Fibroblast of the aortic adventitia (primary cell): ENCODE measurements around the gene LRFN4. TPM values are rescaled to one million over a fixed set of nuclear protein-coding genes. Genes with fewer than 3 reads are reported as not detected.

ENCODE experiments used
- DNase-seq: peaks from one replicate; pipeline ENCODE4 v3.0.0-alpha.2; 2010; ENCODE audit warnings: low read depth
- H3K4me3 ChIP-seq: 2 replicates; pipeline ENCODE4 v1.5.1; 2011; ENCODE audit warnings: low read depth, mild to moderate bottlenecking, control low read depth, low read length, moderate library complexity
- CTCF ChIP-seq: IDR thresholded peaks from 2 replicates; pipeline ENCODE4 v1.5.1; 2011; ENCODE audit warnings: mild to moderate bottlenecking, low read length, control low read depth, inconsistent platforms; ENCODE audit not compliant: insufficient read depth
- total RNA-seq: library from RNA; depleted of rRNA; stranded (reverse); fragments of >200 nt; gene quantifications from 2 replicates; pipeline ENCODE4 v1.2.3, GENCODE V29; 2012; ENCODE audit warnings: low replicate concordance

The LRFN4 gene
- total RNA-seq, 1 donor, result 25.8 TPM

- DNase-seq, result no peak
- H3K4me3 ChIP-seq, result no peak overlapping the region
- TF ChIP-seq CTCF, result no peak
These were observed 11.6 kb upstream of the LRFN4 start for GRCh38 chr11:66845143-66845875.

- DNase-seq, result no peak
- TF ChIP-seq CTCF, result no peak
- no peak overlapping the region for H3K4me3 ChIP-seq
These were observed 11.0 kb upstream of the LRFN4 start for GRCh38 chr11:66845876-66846212.

- no peak for TF ChIP-seq CTCF
- no peak overlapping the region for H3K4me3 ChIP-seq
- no peak for DNase-seq
These were observed 10.2 kb upstream of the LRFN4 start for GRCh38 chr11:66846671-66847091.

GRCh38 chr11:66847461-66848232 lies 9.2 kb upstream of the LRFN4 start:
- no peak for DNase-seq
- TF ChIP-seq CTCF, result no peak
- no peak overlapping the region for H3K4me3 ChIP-seq

- DNase-seq, result no peak
- TF ChIP-seq CTCF, result no peak
These were observed 8.0 kb upstream of the LRFN4 start for GRCh38 chr11:66848671-66849500.

GRCh38 chr11:66849501-66850234 lies 7.2 kb upstream of the LRFN4 start:
- TF ChIP-seq CTCF, result no peak
- no peak overlapping the region for H3K4me3 ChIP-seq
- DNase-seq, result no peak

More at GRCh38 chr11:66848671-66849500, 8.0 kb upstream of the LRFN4 start:
- H3K4me3 ChIP-seq, result no peak overlapping the region
